Panc1 (cell line): ENCODE measurements around the gene FNTB. TPM values are rescaled to one million over a fixed set of nuclear protein-coding genes. Genes with fewer than 3 reads are reported as not detected.

Experiments
- ATAC-seq: fragments of 200-7000 bp; cut with Tn5 transposase; 2 replicates; pipeline ENCODE4 v1.9.1; 2020; ENCODE audit warnings: mild to moderate bottlenecking, moderate library complexity
- BruUV-seq: library from RNA; stranded (reverse); fragments of 400-500 nt; replicated peaks from 2 replicates; lab custom pipeline; 2021; lab: Mats Ljungman, UMichigan
- CTCF ChIA-PET: fragments of 300-600 bp; sonication (Branson Sonifier 250); formaldehyde crosslinking; loops from one replicate; lab custom pipeline; 2022; ENCODE audit warnings: antibody characterized with exemption; lab: Charles Lee
- POLR2A ChIA-PET: fragments of 300-600 bp; sonication (Branson Sonifier 250); formaldehyde crosslinking; loops from one replicate; lab custom pipeline; 2022; ENCODE audit warnings: antibody characterized with exemption; lab: Charles Lee
- DNase-seq: peaks from one replicate; pipeline ENCODE4 v3.0.0-alpha.2; 2010; ENCODE audit warnings: low read depth, low spot score
- H3K27ac ChIP-seq: 2 replicates; pipeline ENCODE4 v1.5.1; 2011; ENCODE audit warnings: mild to moderate bottlenecking, low read length, inconsistent platforms
- H3K27me3 ChIP-seq: fragments of 200-500 bp; sonication (Bioruptor generic); 2 replicates; pipeline ENCODE4 v1.6.0; 2014; ENCODE audit warnings: low read length, inconsistent platforms; ENCODE audit not compliant: control insufficient read depth, insufficient read depth
- H3K36me3 ChIP-seq: fragments of 200-500 bp; sonication (Bioruptor generic); 2 replicates; pipeline ENCODE4 v1.5.1; 2014; ENCODE audit warnings: inconsistent platforms, mild to moderate bottlenecking, low read length, moderate library complexity; ENCODE audit not compliant: control insufficient read depth, insufficient read depth
- H3K4me1 ChIP-seq: 2 replicates; pipeline ENCODE4 v1.5.1; 2011; ENCODE audit warnings: inconsistent platforms, mild to moderate bottlenecking, low read length, moderate library complexity; ENCODE audit not compliant: control insufficient read depth, insufficient read depth
- H3K4me3 ChIP-seq, 2 experiments: 2 replicates each; pipeline ENCODE4 v1.5.1; 2011 to 2012; ENCODE audit warnings: low read depth in 2 of 2, low read length in 2 of 2, mild to moderate bottlenecking in 2 of 2, inconsistent platforms in 1 of 2, moderate library complexity in 1 of 2
- H3K9me3 ChIP-seq: fragments of 200-500 bp; sonication (Bioruptor generic); 2 replicates; pipeline ENCODE4 v1.5.1; 2014; ENCODE audit warnings: low read depth, mild to moderate bottlenecking, inconsistent platforms, low read length, moderate library complexity; ENCODE audit not compliant: control insufficient read depth, insufficient read depth
- POLR2AphosphoS5 ChIP-seq: IDR thresholded peaks from 2 replicates; pipeline ENCODE4 v1.6.1; 2012; ENCODE audit warnings: mild to moderate bottlenecking, low read depth, low read length, moderate library complexity
- SIN3A ChIP-seq: IDR thresholded peaks from 2 replicates; pipeline ENCODE4 v1.6.1; 2012; ENCODE audit warnings: low read depth, mild to moderate bottlenecking, low read length, moderate library complexity, borderline replicate concordance; ENCODE audit not compliant: insufficient read depth
- TCF7L2 ChIP-seq: IDR thresholded peaks from 2 replicates; pipeline ENCODE4 v1.6.1; 2011; ENCODE audit warnings: mild to moderate bottlenecking, low read depth, low read length, inconsistent platforms
- in situ Hi-C: cut with HindIII; loops from 2 replicates; pipeline ENCODE4 v1.10.0; 2016; ENCODE audit warnings: low sequenced_read_pairs, low pct_unique_long_range_greater_than_20kb
- intact Hi-C: fragments of 100-400 bp; cut with micrococcal nuclease; formaldehyde crosslinking; loops from one replicate; pipeline ENCODE4 v1.10.0; 2022; ENCODE audit not compliant: unreplicated experiment
- total RNA-seq: library from RNA; stranded (reverse); gene quantifications from one replicate; pipeline ENCODE4 v1.2.1, GENCODE V29; 2021; ENCODE audit not compliant: unreplicated experiment
- TF ChIP-seq, protein P1 (sequence below), 2 experiments: IDR thresholded peaks; 2 replicates each; pipeline ENCODE4 v1.6.1; 2011 to 2012; ENCODE audit warnings: low read depth in 2 of 2, control low read depth in 1 of 2, low read length in 1 of 2, mild to moderate bottlenecking in 1 of 2, moderate library complexity in 1 of 2; ENCODE audit not compliant: insufficient read depth in 1 of 2
- TF ChIP-seq, protein P2 (sequence below): fragments of 450-650 bp; IDR thresholded peaks from 2 replicates; pipeline ENCODE4 v1.5.1; 2017; ENCODE audit warnings: mild to moderate bottlenecking

Gene FNTB
- total RNA-seq, 1 experiment from 2014 or later, result 13.3 TPM

DNA sequence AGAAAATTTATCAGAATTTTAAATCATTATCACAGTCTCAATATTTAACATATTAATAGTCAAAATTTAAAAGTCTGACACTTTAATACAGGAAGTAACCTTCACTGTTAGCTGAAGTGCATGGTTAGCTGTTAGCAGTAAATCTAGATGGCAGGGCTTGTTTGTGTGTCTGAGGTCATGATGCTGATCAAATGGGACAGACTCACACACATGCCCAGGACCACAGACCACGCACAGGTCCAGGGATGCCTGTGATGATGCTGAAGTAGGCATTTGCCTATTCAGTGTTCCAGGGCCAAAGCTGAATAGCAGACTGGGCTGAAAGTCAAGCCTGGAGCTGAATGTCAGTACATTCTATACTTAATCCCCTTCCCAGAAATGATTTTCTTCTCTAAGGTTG, 20.5 kb downstream of the FNTB start:
- no peaks in the 10 kb centered on the region for H3K4me1 ChIP-seq
- H3K4me3 ChIP-seq, result no peak overlapping the region
- in situ Hi-C loops (no loop called here), intact Hi-C loops (no loop called here)
- H3K36me3 ChIP-seq, result no peaks in the 10 kb centered on the region; the same call in 1 of the 2 replicates
- TF ChIP-seq, protein P1, sequence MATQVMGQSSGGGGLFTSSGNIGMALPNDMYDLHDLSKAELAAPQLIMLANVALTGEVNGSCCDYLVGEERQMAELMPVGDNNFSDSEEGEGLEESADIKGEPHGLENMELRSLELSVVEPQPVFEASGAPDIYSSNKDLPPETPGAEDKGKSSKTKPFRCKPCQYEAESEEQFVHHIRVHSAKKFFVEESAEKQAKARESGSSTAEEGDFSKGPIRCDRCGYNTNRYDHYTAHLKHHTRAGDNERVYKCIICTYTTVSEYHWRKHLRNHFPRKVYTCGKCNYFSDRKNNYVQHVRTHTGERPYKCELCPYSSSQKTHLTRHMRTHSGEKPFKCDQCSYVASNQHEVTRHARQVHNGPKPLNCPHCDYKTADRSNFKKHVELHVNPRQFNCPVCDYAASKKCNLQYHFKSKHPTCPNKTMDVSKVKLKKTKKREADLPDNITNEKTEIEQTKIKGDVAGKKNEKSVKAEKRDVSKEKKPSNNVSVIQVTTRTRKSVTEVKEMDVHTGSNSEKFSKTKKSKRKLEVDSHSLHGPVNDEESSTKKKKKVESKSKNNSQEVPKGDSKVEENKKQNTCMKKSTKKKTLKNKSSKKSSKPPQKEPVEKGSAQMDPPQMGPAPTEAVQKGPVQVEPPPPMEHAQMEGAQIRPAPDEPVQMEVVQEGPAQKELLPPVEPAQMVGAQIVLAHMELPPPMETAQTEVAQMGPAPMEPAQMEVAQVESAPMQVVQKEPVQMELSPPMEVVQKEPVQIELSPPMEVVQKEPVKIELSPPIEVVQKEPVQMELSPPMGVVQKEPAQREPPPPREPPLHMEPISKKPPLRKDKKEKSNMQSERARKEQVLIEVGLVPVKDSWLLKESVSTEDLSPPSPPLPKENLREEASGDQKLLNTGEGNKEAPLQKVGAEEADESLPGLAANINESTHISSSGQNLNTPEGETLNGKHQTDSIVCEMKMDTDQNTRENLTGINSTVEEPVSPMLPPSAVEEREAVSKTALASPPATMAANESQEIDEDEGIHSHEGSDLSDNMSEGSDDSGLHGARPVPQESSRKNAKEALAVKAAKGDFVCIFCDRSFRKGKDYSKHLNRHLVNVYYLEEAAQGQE (IDR thresholded peaks at IDR 0.05; ENCODE audit: insufficient read depth in 1 of 2, low read depth in 2 of 2, low read length in 1 of 2), result no peak
- TF ChIP-seq TCF7L2, result no peak
- TF ChIP-seq SIN3A, result no peak
- no peak for TF ChIP-seq POLR2AphosphoS5
- TF ChIP-seq, protein P2, sequence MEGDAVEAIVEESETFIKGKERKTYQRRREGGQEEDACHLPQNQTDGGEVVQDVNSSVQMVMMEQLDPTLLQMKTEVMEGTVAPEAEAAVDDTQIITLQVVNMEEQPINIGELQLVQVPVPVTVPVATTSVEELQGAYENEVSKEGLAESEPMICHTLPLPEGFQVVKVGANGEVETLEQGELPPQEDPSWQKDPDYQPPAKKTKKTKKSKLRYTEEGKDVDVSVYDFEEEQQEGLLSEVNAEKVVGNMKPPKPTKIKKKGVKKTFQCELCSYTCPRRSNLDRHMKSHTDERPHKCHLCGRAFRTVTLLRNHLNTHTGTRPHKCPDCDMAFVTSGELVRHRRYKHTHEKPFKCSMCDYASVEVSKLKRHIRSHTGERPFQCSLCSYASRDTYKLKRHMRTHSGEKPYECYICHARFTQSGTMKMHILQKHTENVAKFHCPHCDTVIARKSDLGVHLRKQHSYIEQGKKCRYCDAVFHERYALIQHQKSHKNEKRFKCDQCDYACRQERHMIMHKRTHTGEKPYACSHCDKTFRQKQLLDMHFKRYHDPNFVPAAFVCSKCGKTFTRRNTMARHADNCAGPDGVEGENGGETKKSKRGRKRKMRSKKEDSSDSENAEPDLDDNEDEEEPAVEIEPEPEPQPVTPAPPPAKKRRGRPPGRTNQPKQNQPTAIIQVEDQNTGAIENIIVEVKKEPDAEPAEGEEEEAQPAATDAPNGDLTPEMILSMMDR, result no peak
- ChIA-PET POLR2A (no interaction called here), CTCF (no interaction called here)
- BruUV-seq, result no TSS peak
- no peaks in the 10 kb centered on the region for H3K9me3 ChIP-seq
- no peak overlapping the region for H3K27ac ChIP-seq
- H3K27me3 ChIP-seq, result no peaks in the 10 kb centered on the region
- ATAC-seq (no peak), DNase-seq (no peak)

DNA sequence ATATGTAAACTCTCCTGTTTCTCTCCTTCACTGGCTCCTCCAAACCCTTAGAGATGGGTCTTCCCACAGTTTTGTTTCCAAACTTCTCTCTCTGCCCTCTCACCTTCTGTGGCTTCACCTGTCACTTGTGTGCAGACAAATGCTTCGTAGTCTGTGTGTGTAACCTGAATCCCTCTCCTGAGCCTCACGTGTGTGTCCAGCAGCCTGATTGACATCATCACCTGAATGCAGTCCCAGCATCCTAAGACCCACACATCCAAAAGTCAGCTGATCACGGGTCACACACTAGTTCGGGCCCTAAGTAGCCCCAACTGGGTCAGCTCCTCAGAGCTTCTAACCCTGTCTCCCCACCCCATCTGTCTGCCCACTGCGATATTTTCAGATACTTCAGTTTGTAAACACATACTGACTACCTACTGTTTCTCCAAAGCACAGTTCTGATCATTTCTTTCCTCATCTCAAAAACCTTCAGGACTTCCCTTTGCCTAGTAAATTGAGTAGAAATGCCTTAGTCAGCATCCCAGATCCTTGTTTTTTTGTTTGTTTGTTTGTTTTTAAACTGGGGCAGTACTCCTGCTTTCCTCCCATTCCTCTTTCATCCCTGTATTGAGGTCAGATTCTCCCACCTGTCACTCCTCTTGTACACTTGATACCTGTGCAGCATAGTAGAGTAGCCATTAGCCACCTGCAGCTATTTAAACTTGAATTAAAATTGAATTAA, 23.7 kb downstream of the FNTB start:
- in situ Hi-C loops (no loop called here), intact Hi-C loops (no loop called here)
- Histone ChIP-seq H3K27ac (no peak overlapping the region), H3K27me3 (no peaks in the 10 kb centered on the region), H3K4me1 (no peaks in the 10 kb centered on the region), H3K4me3 (no peak overlapping the region), H3K36me3 (no peaks in the 10 kb centered on the region; the same call in 1 of the 2 replicates), H3K9me3 (no peaks in the 10 kb centered on the region)
- ChIA-PET POLR2A (no interaction called here), CTCF (no interaction called here)
- no peak for DNase-seq
- TF ChIP-seq, protein P2, result no peak
- TF ChIP-seq TCF7L2 (no peak), SIN3A (no peak), POLR2AphosphoS5 (no peak)
- TF ChIP-seq, protein P1 (IDR thresholded peaks at IDR 0.05; ENCODE audit: insufficient read depth in 1 of 2, low read depth in 2 of 2, low read length in 1 of 2), result no peak
- no TSS peak for BruUV-seq
- no peak for ATAC-seq
